IMR-90 (cell line): ENCODE results near the gene ADGRD1.
"Not testable (repeated sequence)": the region's sequence is repeated elsewhere in the genome, so short reads cannot be mapped to it uniquely, and the experiment has no call there.

Source experiments
- POLR2A ChIP-seq: IDR thresholded peaks from 2 replicates; pipeline ENCODE4 v1.6.1; 2012; ENCODE audit warnings: mild to moderate bottlenecking, low read depth, low read length
- TF ChIP-seq, protein P1 (sequence below): conservative IDR thresholded peaks from 2 replicates; pipeline ENCODE4 v1.5.1; 2012; ENCODE audit warnings: mild to moderate bottlenecking, low read depth, low read length, improper control_type of control experiment

DNA sequence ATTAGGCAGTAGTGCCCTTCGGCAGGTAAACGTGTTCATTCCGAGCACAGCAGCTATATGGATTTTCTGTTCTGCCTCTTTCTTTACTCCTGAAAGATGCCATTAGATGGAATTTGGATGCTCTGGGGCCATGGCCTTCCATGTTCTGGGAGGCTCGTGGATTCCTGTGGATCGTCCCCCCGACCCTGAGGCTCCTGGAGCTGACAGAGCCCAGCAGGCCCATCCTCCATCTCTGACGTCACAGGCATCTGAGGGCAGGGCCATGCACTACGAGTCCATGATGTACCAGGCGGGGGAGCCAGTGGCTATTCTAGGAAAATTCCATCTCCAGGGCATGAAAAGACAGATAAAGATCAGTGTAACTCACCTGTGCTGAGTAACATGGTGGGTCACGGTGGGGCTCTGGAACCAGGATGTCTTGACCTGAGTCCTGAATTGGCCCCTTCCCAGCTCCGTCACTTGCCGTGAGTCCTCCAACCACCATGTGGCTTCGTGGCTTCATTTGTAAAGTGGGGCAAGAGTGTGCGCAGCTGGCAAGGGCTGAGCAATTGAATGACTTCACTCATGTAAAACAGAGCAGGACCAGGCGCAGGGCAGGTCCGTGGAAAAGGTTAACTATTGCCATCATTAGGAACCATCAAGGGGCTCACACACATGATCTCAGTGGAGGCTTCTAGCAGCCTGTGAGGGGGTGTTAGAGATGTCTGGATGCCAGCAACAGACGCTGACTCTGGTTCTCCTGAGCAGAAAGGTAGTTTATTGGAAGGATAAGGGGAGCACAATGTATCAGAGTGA is 115.4 kb downstream of the ADGRD1 start:
- TF ChIP-seq, protein P1, sequence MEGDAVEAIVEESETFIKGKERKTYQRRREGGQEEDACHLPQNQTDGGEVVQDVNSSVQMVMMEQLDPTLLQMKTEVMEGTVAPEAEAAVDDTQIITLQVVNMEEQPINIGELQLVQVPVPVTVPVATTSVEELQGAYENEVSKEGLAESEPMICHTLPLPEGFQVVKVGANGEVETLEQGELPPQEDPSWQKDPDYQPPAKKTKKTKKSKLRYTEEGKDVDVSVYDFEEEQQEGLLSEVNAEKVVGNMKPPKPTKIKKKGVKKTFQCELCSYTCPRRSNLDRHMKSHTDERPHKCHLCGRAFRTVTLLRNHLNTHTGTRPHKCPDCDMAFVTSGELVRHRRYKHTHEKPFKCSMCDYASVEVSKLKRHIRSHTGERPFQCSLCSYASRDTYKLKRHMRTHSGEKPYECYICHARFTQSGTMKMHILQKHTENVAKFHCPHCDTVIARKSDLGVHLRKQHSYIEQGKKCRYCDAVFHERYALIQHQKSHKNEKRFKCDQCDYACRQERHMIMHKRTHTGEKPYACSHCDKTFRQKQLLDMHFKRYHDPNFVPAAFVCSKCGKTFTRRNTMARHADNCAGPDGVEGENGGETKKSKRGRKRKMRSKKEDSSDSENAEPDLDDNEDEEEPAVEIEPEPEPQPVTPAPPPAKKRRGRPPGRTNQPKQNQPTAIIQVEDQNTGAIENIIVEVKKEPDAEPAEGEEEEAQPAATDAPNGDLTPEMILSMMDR: not testable (repeated sequence)
- TF ChIP-seq POLR2A: not testable (repeated sequence)
